H1 (cell line): ENCODE measurements around the gene POLR2H. TPM values are rescaled to one million over a fixed set of nuclear protein-coding genes. Genes with fewer than 3 reads are reported as not detected.

Experiments
- CTCF ChIA-PET: fragments of 300-600 bp; sonication (Branson Sonifier 250); formaldehyde crosslinking; loops from one replicate; lab custom pipeline; 2021; ENCODE audit not compliant: partially characterized antibody; lab: Charles Lee
- POLR2A ChIA-PET: fragments of 300-600 bp; sonication (Branson Sonifier 250); formaldehyde crosslinking; loops from one replicate; lab custom pipeline; 2021; ENCODE audit warnings: inconsistent platforms; ENCODE audit not compliant: partially characterized antibody; lab: Charles Lee
- DNase-seq, 2 experiments: peaks; one replicate each; pipeline versions ENCODE4 v3.0.0 to v3.0.0-alpha.2; 2010 to 2022; ENCODE audit warnings: low spot score in 2 of 2, low read depth in 1 of 2, mixed read lengths in 1 of 2
- FAIRE-seq: peaks from 2 replicates; lab custom pipeline; 2011; peaks lifted over from hg19 to GRCh38; lab: Jason Lieb, UNC
- H2AFZ ChIP-seq: 2 replicates; pipeline ENCODE4 v1.8.1; 2012; ENCODE audit warnings: low read length, inconsistent platforms
- H2AK5ac ChIP-seq: 2 replicates; pipeline ENCODE4 v1.6.1; 2013; ENCODE audit warnings: low read depth, low read length
- H2BK120ac ChIP-seq: replicated peaks from 2 replicates; pipeline ENCODE3; 2013; ENCODE audit warnings: low read depth, low read length, inconsistent platforms
- H2BK12ac ChIP-seq: 2 replicates; pipeline ENCODE4 v1.6.1; 2013; ENCODE audit warnings: low read depth, low read length
- H2BK15ac ChIP-seq: 2 replicates; pipeline ENCODE4 v1.6.1; 2013; ENCODE audit warnings: low read length
- H2BK20ac ChIP-seq: 2 replicates; pipeline ENCODE4 v1.6.1; 2013; ENCODE audit warnings: low read length
- H2BK5ac ChIP-seq: 2 replicates; pipeline ENCODE4 v1.6.1; 2013; ENCODE audit warnings: low read depth, low read length
- H3K14ac ChIP-seq: 2 replicates; pipeline ENCODE4 v1.6.1; 2013; ENCODE audit warnings: inconsistent platforms; ENCODE audit not compliant: insufficient read length
- H3K18ac ChIP-seq: 2 replicates; pipeline ENCODE4 v1.6.1; 2013; ENCODE audit warnings: low read length; ENCODE audit errors: extremely low read depth
- H3K23ac ChIP-seq: 2 replicates; pipeline ENCODE4 v1.6.1; 2013; ENCODE audit warnings: inconsistent platforms; ENCODE audit not compliant: insufficient read length
- H3K23me2 ChIP-seq: 2 replicates; pipeline ENCODE4 v1.6.1; 2013; ENCODE audit warnings: low read depth, low read length
- H3K27ac ChIP-seq: 2 replicates; pipeline ENCODE4 v1.6.1; 2011; ENCODE audit warnings: low read depth, low read length, inconsistent platforms
- H3K27me3 ChIP-seq, 4 experiments: replicated peaks in 1 of 4; 1 replicate in 1 of 4; 2 replicates in 3 of 4; pipeline versions ENCODE4 v1.6.1 to v1.8.1; 2011 to 2013; ENCODE audit warnings: low read length in 3 of 4, mild to moderate bottlenecking in 3 of 4, inconsistent platforms in 2 of 4, mixed read lengths in 2 of 4, moderate library complexity in 1 of 4; ENCODE audit not compliant: control insufficient read depth in 3 of 4, insufficient read depth in 3 of 4; ENCODE audit errors: extremely low read depth in 1 of 4
- H3K36me3 ChIP-seq, 4 experiments: 2 replicates each; pipeline versions ENCODE4 v1.6.1 to v1.8.1; 2011 to 2013; ENCODE audit warnings: mild to moderate bottlenecking in 4 of 4, low read length in 3 of 4, moderate library complexity in 2 of 4, control low read depth in 1 of 4, inconsistent platforms in 1 of 4; ENCODE audit not compliant: insufficient read depth in 4 of 4, control insufficient read depth in 2 of 4
- H3K4ac ChIP-seq: replicated peaks from 2 replicates; pipeline ENCODE3; 2013; ENCODE audit warnings: low read length, low read depth, mixed read lengths, inconsistent platforms; ENCODE audit not compliant: insufficient read length
- H3K4me1 ChIP-seq, 4 experiments: replicated peaks in 1 of 4; 1 replicate in 1 of 4; 2 replicates in 3 of 4; pipeline versions ENCODE4 v1.6.1 to v1.8.1; 2011 to 2013; ENCODE audit warnings: low read length in 3 of 4, inconsistent platforms in 2 of 4, mixed read lengths in 1 of 4; ENCODE audit not compliant: insufficient read depth in 4 of 4, control insufficient read depth in 3 of 4
- H3K4me2 ChIP-seq, 2 experiments: 2 replicates each; pipeline versions ENCODE4 v1.6.1 to v1.8.1; 2011 to 2013; ENCODE audit warnings: low read depth in 2 of 2, low read length in 2 of 2, control low read depth in 1 of 2, inconsistent platforms in 1 of 2, mild to moderate bottlenecking in 1 of 2; ENCODE audit not compliant: insufficient read depth in 1 of 2
- H3K4me3 ChIP-seq, 4 experiments: fragments of 200-600, 300-600 bp in 1 of 4; sonication (generic), shearing (Covaris generic), sonication (Bioruptor Twin) in 1 of 4; 2 replicates each; pipeline versions ENCODE4 v1.5.1 to v1.8.1; 2011 to 2016; ENCODE audit warnings: low read length in 4 of 4, low read depth in 3 of 4, control low read depth in 2 of 4, inconsistent platforms in 2 of 4, mild to moderate bottlenecking in 2 of 4, mixed read lengths in 1 of 4, moderate library complexity in 1 of 4; ENCODE audit not compliant: insufficient read depth in 2 of 4; ENCODE audit errors: extremely low read depth in 1 of 4
- H3K56ac ChIP-seq: replicated peaks from 2 replicates; pipeline ENCODE3; 2013; ENCODE audit warnings: low read depth, mild to moderate bottlenecking, mixed read lengths, low read length, inconsistent platforms; ENCODE audit not compliant: insufficient read length
- H3K79me1 ChIP-seq: 2 replicates; pipeline ENCODE4 v1.6.1; 2013; ENCODE audit warnings: low read depth, low read length, control low read depth
- H3K79me2 ChIP-seq, 2 experiments: 2 replicates each; pipeline versions ENCODE4 v1.6.1 to v1.8.1; 2012 to 2013; ENCODE audit warnings: low read length in 2 of 2, mild to moderate bottlenecking in 2 of 2, inconsistent platforms in 1 of 2; ENCODE audit not compliant: insufficient read depth in 2 of 2, control insufficient read depth in 1 of 2
- H3K9ac ChIP-seq, 4 experiments: replicated peaks in 1 of 4; 1 replicate in 1 of 4; 2 replicates in 3 of 4; pipeline versions ENCODE4 v1.6.1 to v1.8.1; 2011 to 2013; ENCODE audit warnings: low read depth in 3 of 4, low read length in 3 of 4, control low read depth in 2 of 4, mild to moderate bottlenecking in 2 of 4, moderate library complexity in 2 of 4, inconsistent platforms in 1 of 4; ENCODE audit errors: extremely low read depth in 1 of 4
- H3K9me3 ChIP-seq, 2 experiments: 2 replicates each; pipeline versions ENCODE4 v1.6.1 to v1.8.1; 2012 to 2013; ENCODE audit warnings: mild to moderate bottlenecking in 2 of 2, moderate library complexity in 2 of 2, control low read depth in 1 of 2, inconsistent platforms in 1 of 2, low read depth in 1 of 2, low read length in 1 of 2, mixed read lengths in 1 of 2; ENCODE audit not compliant: insufficient read depth in 2 of 2
- H4K20me1 ChIP-seq, 2 experiments: replicated peaks in 1 of 2; 2 replicates each; pipeline versions ENCODE3 to v1.8.1; 2011 to 2013; ENCODE audit warnings: inconsistent platforms in 2 of 2, low read length in 2 of 2, mild to moderate bottlenecking in 1 of 2; ENCODE audit not compliant: insufficient read depth in 2 of 2, control insufficient read depth in 1 of 2
- H4K5ac ChIP-seq: 2 replicates; pipeline ENCODE4 v1.6.1; 2013; ENCODE audit warnings: low read length, low read depth, mixed read lengths, inconsistent platforms; ENCODE audit not compliant: insufficient read length
- H4K8ac ChIP-seq: 2 replicates; pipeline ENCODE4 v1.8.0; 2013; ENCODE audit warnings: mild to moderate bottlenecking, moderate library complexity, low read length, inconsistent platforms; ENCODE audit not compliant: insufficient read depth; ENCODE audit errors: extremely low read depth
- H4K91ac ChIP-seq: replicated peaks from 2 replicates; pipeline ENCODE3; 2013; ENCODE audit warnings: low read length, mixed read lengths, inconsistent platforms; ENCODE audit not compliant: insufficient read length
- ATF2 ChIP-seq: IDR thresholded peaks from 2 replicates; pipeline ENCODE4 v1.6.1; 2012; ENCODE audit warnings: low read length, inconsistent platforms
- CHD1 ChIP-seq: IDR thresholded peaks from 2 replicates; pipeline ENCODE4 v1.6.1; 2012; ENCODE audit warnings: low read depth, low read length, improper control_type of control experiment
- E2F6 ChIP-seq: IDR thresholded peaks from 2 replicates; pipeline ENCODE4 v1.6.1; 2012; ENCODE audit warnings: inconsistent platforms
- EP300 ChIP-seq, 2 experiments: IDR thresholded peaks; 1 replicate in 1 of 2; 2 replicates in 1 of 2; pipeline ENCODE4 v1.6.1; 2011 to 2012; ENCODE audit warnings: low read depth in 2 of 2, low read length in 2 of 2, mild to moderate bottlenecking in 2 of 2, borderline replicate concordance in 1 of 2, inconsistent platforms in 1 of 2, moderate library complexity in 1 of 2
- EZH2 ChIP-seq: fragments of 200-600 bp; sonication (generic); IDR thresholded peaks from 2 replicates; pipeline ENCODE4 v1.7.1; 2012; ENCODE audit warnings: low read depth, mild to moderate bottlenecking, moderate library complexity, low read length, inconsistent platforms; ENCODE audit not compliant: severe bottlenecking
- GABPA ChIP-seq: IDR thresholded peaks from 2 replicates; pipeline ENCODE4 v1.6.1; 2011; ENCODE audit warnings: mild to moderate bottlenecking, low read length, moderate library complexity, borderline replicate concordance; ENCODE audit not compliant: insufficient read depth
- MAFK ChIP-seq: IDR thresholded peaks from 2 replicates; pipeline ENCODE4 v1.6.1; 2012; ENCODE audit warnings: low read depth, mild to moderate bottlenecking, improper control_type of control experiment, low read length
- PHF8 ChIP-seq: fragments of 200-600 bp; sonication (generic); conservative IDR thresholded peaks from 2 replicates; pipeline ENCODE4 v1.7.1; 2012; ENCODE audit warnings: low read depth, mild to moderate bottlenecking, inconsistent platforms, low read length, moderate library complexity
- POU5F1 ChIP-seq: IDR thresholded peaks from 2 replicates; pipeline ENCODE4 v1.6.1; 2011; ENCODE audit warnings: low read depth, mild to moderate bottlenecking, low read length, moderate library complexity
- RBBP5 ChIP-seq: IDR thresholded peaks from 2 replicates; pipeline ENCODE4 v1.7.1; 2012; ENCODE audit warnings: low read depth, mild to moderate bottlenecking, inconsistent platforms, low read length, moderate library complexity, borderline replicate concordance
- SP2 ChIP-seq: IDR thresholded peaks from 2 replicates; pipeline ENCODE4 v1.6.1; 2012; ENCODE audit warnings: mild to moderate bottlenecking, low read length, inconsistent platforms
- TAF1 ChIP-seq: IDR thresholded peaks from 2 replicates; pipeline ENCODE4 v1.6.1; 2011; ENCODE audit warnings: mild to moderate bottlenecking, low read depth, low read length
- WGBS, 2 experiments: shearing (Covaris generic) in 1 of 2; methylation state at CpG; one replicate each; pipeline versions ENCODE4 v1.1.6 to v1.1.7; 2013 to 2015; ENCODE audit warnings: low lambda C conversion rate in 2 of 2, mixed read lengths in 2 of 2, inconsistent platforms in 1 of 2, low coverage in 1 of 2, missing lambda C conversion rate in 1 of 2; ENCODE audit not compliant: insufficient replicate concordance in 2 of 2, insufficient coverage in 1 of 2, insufficient read length in 1 of 2; ENCODE audit errors: extremely low coverage in 1 of 2, missing lambda C conversion rate in 1 of 2; 5-methylcytosine and 5-hydroxymethylcytosine counted together
- polyA plus RNA-seq, 7 experiments: library from polyadenylated mRNA; depleted of rRNA in 3 of 7; stranded (reverse) in 5 of 7; unstranded in 2 of 7; fragments of >200 nt in 5 of 7; fragments of 200-250 nt in 2 of 7; gene quantifications; 1 replicate in 5 of 7; 2 replicates in 1 of 7; 4 replicates in 1 of 7; pipeline versions ENCODE4 v1.2.1 to v1.2.3, GENCODE V29; 2011 to 2013; ENCODE audit warnings: missing spikeins in 2 of 7, mixed read lengths in 2 of 7
- total RNA-seq: library from RNA; stranded (reverse); fragmentation: NEBNext Ultra II Directional; extraction: Animal tissue kit (Norgen Biotek cat#: 25700); gene quantifications from 2 replicates; pipeline ENCODE4 v1.2.1, GENCODE V29; 2021

POLR2H gene
- total and polyA plus RNA-seq, 2 of the 8 experiments (the other 6 are each of a cell fraction or from before 2014, with no cell fraction given) = 113 to 335 TPM

- Histone ChIP-seq H2BK15ac (no peak overlapping the region), H3K23ac (no peak overlapping the region), H3K27me3 (no peaks in the 10 kb centered on the region), H3K56ac (no peak overlapping the region), H3K4me1 (peaks cover 0 to 2% (median 0%) of the 10 kb centered on the region in 4 experiments; a peak in 1 of 7 replicates), H2AK5ac (no peak overlapping the region), H2BK20ac (no peak overlapping the region), H3K9me3 (no peaks in the 10 kb centered on the region), H3K79me1 (no peaks in the 10 kb centered on the region), H4K5ac (no peak overlapping the region), H3K79me2 (no peaks in the 10 kb centered on the region), H3K9ac (no peak overlapping the region), H3K14ac (no peak overlapping the region), H2BK120ac (no peak overlapping the region), H2BK5ac (no peak overlapping the region), H3K23me2 (no peaks in the 10 kb centered on the region), H3K4me3 (no peak overlapping the region), H2BK12ac (no peak overlapping the region), H3K27ac (no peak overlapping the region), H3K18ac (no peak overlapping the region), H3K4me2 (no peak overlapping the region), H4K20me1 (no peaks in the 10 kb centered on the region), H4K91ac (no peak overlapping the region), H4K8ac (peak overlapping the region; percentile 25; the same call in 1 of the 2 replicates), H3K36me3 (no peaks in the 10 kb centered on the region), H2AFZ (0 out of 2 replicates have a peak overlapping the region, but pooled peaks have one; percentile 34), H3K4ac (no peak overlapping the region)
- ChIA-PET POLR2A (no interaction called here), CTCF (interaction anchor here (1.0 to 1.5 kb wide), 2 partner anchors 23 to 25 kb away, joined by 3 to 4 read pairs; no protein-coding TSS in a partner anchor)
- WGBS, 2 experiments = 84% methylated on average over 5 of the region's 5 CpGs; no CpG with 5 or more reads in 1 of the 2 experiments
- FAIRE-seq (no peak), DNase-seq (no peak)
- TF ChIP-seq E2F6 (no peak), MAFK (no peak), ATF2 (no peak), GABPA (no peak), SP2 (no peak), EZH2 (no peak), RBBP5 (no peak), POU5F1 (no peak), CHD1 (no peak), PHF8 (no peak), EP300 (IDR thresholded peaks at IDR 0.05; ENCODE audit: borderline replicate concordance in 1 of 2, low read depth in 2 of 2, low read length in 2 of 2) (no peak), TAF1 (no peak)
These were observed 33.8 kb downstream of the POLR2H start for GRCh38 chr3:184395320-184395660.
